OCI-LY7 (cell line): ENCODE measurements around the gene PKHD1. TPM values are rescaled to one million over a fixed set of nuclear protein-coding genes. Genes with fewer than 3 reads are reported as not detected.
A peak's percentile ranks its signal among the peaks of the same experiment; 100 is the strongest.

Experiments used
- BruUV-seq: library from RNA; stranded (reverse); fragments of 400-500 nt; replicated peaks from 2 replicates; lab custom pipeline; 2021; lab: Mats Ljungman, UMichigan
- CTCF ChIA-PET: fragments of 300-600 bp; sonication (Branson Sonifier 250); formaldehyde crosslinking; loops from one replicate; lab custom pipeline; 2022; ENCODE audit warnings: antibody characterized with exemption; ENCODE audit not compliant: unreplicated experiment; lab: Charles Lee
- POLR2A ChIA-PET: fragments of 300-600 bp; sonication (Branson Sonifier 250); formaldehyde crosslinking; loops from one replicate; lab custom pipeline; 2022; ENCODE audit warnings: antibody characterized with exemption; lab: Charles Lee
- DNase-seq: peaks from one replicate; pipeline ENCODE4 v3.0.0-alpha.2; 2015; ENCODE audit warnings: low spot score
- H2AFZ ChIP-seq: fragments of 200-600 bp; sonication (generic), shearing (Covaris generic); 2 replicates; pipeline ENCODE4 v1.6.1; 2014; ENCODE audit warnings: mild to moderate bottlenecking, antibody characterized with exemption, low read length, moderate library complexity
- H3K27ac ChIP-seq: fragments of 200-600 bp; sonication (generic); 2 replicates; pipeline ENCODE4 v1.5.1; 2014; ENCODE audit warnings: mixed run types, low read depth, mild to moderate bottlenecking, moderate library complexity, low read length, inconsistent platforms; ENCODE audit not compliant: poor library complexity, severe bottlenecking
- H3K36me3 ChIP-seq: fragments of 200-600 bp; sonication (generic); 2 replicates; pipeline ENCODE4 v1.6.1; 2014; ENCODE audit warnings: mild to moderate bottlenecking, antibody characterized with exemption, low read length, moderate library complexity, mixed read lengths; ENCODE audit not compliant: insufficient read depth
- H3K4me1 ChIP-seq: fragments of 200-600 bp; sonication (generic); 2 replicates; pipeline ENCODE4 v1.5.1; 2014; ENCODE audit warnings: mild to moderate bottlenecking, low read length; ENCODE audit not compliant: insufficient read depth, poor library complexity, severe bottlenecking
- H3K4me2 ChIP-seq: fragments of 200-600 bp; sonication (generic); 2 replicates; pipeline ENCODE4 v1.6.1; 2014; ENCODE audit warnings: mild to moderate bottlenecking, low read length
- H3K4me3 ChIP-seq: fragments of 200-600 bp; sonication (generic); 2 replicates; pipeline ENCODE4 v1.5.1; 2014; ENCODE audit warnings: mild to moderate bottlenecking, low read depth, low read length; ENCODE audit not compliant: poor library complexity, severe bottlenecking
- H3K79me2 ChIP-seq: fragments of 200-600 bp; sonication (generic); 2 replicates; pipeline ENCODE4 v1.6.1; 2016; ENCODE audit warnings: low read depth, mild to moderate bottlenecking, low read length, moderate library complexity, mixed read lengths; ENCODE audit not compliant: insufficient read depth
- H3K9me2 ChIP-seq: fragments of 200-600 bp; sonication (generic); 2 replicates; pipeline ENCODE4 v1.6.1; 2016; ENCODE audit warnings: mild to moderate bottlenecking, low read length, mixed read lengths; ENCODE audit not compliant: insufficient read depth
- H3K9me3 ChIP-seq: fragments of 200-600 bp; sonication (generic); 2 replicates; pipeline ENCODE4 v1.6.1; 2014; ENCODE audit warnings: mild to moderate bottlenecking, mixed run types, low read length, mixed read lengths
- H4K20me1 ChIP-seq: fragments of 200-600 bp; sonication (generic); 2 replicates; pipeline ENCODE4 v1.6.1; 2014; ENCODE audit warnings: mild to moderate bottlenecking, antibody characterized with exemption, low read length, moderate library complexity, mixed read lengths; ENCODE audit not compliant: insufficient read depth
- CTCF ChIP-seq: fragments of 200-600 bp; sonication (generic); conservative IDR thresholded peaks from 2 replicates; pipeline ENCODE4 v1.5.1; 2014; ENCODE audit warnings: mild to moderate bottlenecking, antibody characterized with exemption, low read length, moderate library complexity, mixed read lengths
- EZH2phosphoT487 ChIP-seq: fragments of 200-600 bp; sonication (generic); IDR thresholded peaks from 2 replicates; pipeline ENCODE4 v1.6.1; 2018; ENCODE audit warnings: low read depth, borderline replicate concordance, mild to moderate bottlenecking, mixed run types, antibody characterized with exemption, low read length, moderate library complexity, mixed read lengths
- intact Hi-C: fragments of 100-400 bp; cut with micrococcal nuclease; formaldehyde crosslinking; loops from one replicate; pipeline ENCODE4 v1.10.0; 2022; ENCODE audit not compliant: unreplicated experiment
- total RNA-seq, 2 experiments: library from RNA; depleted of rRNA in 1 of 2; stranded (reverse); fragments of >200 nt in 1 of 2; shearing (Covaris generic) in 1 of 2; gene quantifications; 2 replicates each; pipeline ENCODE4 v1.2.3, GENCODE V29; 2014 to 2022

The PKHD1 gene
- total RNA-seq, 2 experiments from 2014 or later, result not detected

DNA sequence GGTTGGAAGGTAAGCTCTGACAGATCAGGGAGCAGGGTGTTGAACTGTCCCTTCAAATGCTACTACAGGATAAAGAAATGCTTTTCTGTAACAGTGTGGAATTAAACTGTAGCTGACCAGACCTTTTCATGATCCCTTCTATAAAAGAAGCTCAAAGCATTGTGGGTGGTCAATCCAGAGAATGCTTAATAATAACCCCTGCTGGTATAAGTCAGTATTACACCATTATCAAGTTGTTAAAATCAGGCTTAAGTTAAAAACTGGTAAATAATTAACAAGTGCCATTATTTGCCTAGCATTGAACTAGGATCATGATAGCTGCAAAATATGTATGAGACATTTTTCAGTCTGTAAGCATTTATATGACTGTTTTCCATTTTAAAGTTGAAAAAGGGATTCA, 468.9 kb downstream of the PKHD1 start:
- Histone ChIP-seq H3K36me3 (no peaks in the 10 kb centered on the region), H3K9me3 (no peaks in the 10 kb centered on the region), H3K4me3 (no peak overlapping the region), H3K9me2 (no peaks in the 10 kb centered on the region), H3K79me2 (no peaks in the 10 kb centered on the region), H3K27ac (no peak overlapping the region), H4K20me1 (no peaks in the 10 kb centered on the region), H2AFZ (no peak overlapping the region), H3K4me2 (no peak overlapping the region), H3K4me1 (no peaks in the 10 kb centered on the region)
- peak; percentile 22 for DNase-seq
- TF ChIP-seq EZH2phosphoT487 (no peak), CTCF (peak; percentile 72)
- BruUV-seq, result no TSS peak
- intact Hi-C loops, result no loop called here
- POLR2A ChIA-PET, result interaction anchor here (0.9 to 1.2 kb wide), 2 partner anchors 9 to 25 kb away, joined by 3 to 4 read pairs; no protein-coding TSS in a partner anchor
- CTCF ChIA-PET, result no interaction called here

GRCh38 chr6:51617751-51618150, 469.7 kb downstream of the PKHD1 start:
- Histone ChIP-seq H3K4me3 (no peak overlapping the region), H3K4me1 (no peaks in the 10 kb centered on the region), H3K9me2 (no peaks in the 10 kb centered on the region), H3K36me3 (no peaks in the 10 kb centered on the region), H4K20me1 (no peaks in the 10 kb centered on the region), H3K27ac (no peak overlapping the region), H3K4me2 (no peak overlapping the region), H3K79me2 (no peaks in the 10 kb centered on the region), H3K9me3 (no peaks in the 10 kb centered on the region), H2AFZ (no peak overlapping the region)
- intact Hi-C loops, result no loop called here
- no peak for DNase-seq
- ChIA-PET POLR2A (no interaction called here), CTCF (no interaction called here)
- no peak for TF ChIP-seq EZH2phosphoT487
- no peak for TF ChIP-seq CTCF
- no TSS peak for BruUV-seq

DNA sequence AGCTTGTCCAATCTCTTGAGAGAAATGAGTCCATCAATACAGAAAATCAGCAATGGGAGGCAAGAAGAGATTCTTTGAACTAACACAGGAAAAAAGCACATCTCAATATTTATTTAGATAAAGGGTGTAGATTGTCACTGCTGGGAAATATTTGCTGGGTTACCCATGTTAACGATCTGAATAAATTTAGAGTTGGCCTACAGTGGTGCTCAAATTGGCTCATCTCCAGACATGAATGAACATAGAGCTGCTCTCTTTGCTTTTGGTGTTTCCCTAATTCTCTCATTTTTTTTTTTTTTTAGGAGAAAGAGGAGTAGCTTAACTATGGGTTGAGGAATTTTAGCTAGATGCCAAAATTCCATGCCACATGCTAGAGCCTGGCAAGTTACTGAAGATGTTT, 471.2 kb downstream of the PKHD1 start:
- H3K27ac ChIP-seq, result no peak overlapping the region
- POLR2A ChIA-PET, result interaction anchor here (0.6 to 1.1 kb wide), 4 partner anchors 9 to 80 kb away, joined by 3 to 4 read pairs (median 3); no protein-coding TSS in a partner anchor
- TF ChIP-seq EZH2phosphoT487 (no peak), CTCF (no peak)
- H3K9me2 ChIP-seq, result no peaks in the 10 kb centered on the region
- no peaks in the 10 kb centered on the region for H3K79me2 ChIP-seq
- DNase-seq, result no peak
- no peak overlapping the region for H3K4me3 ChIP-seq
- H3K9me3 ChIP-seq, result no peaks in the 10 kb centered on the region
- no peaks in the 10 kb centered on the region for H3K4me1 ChIP-seq
- no peak overlapping the region for H3K4me2 ChIP-seq
- no peaks in the 10 kb centered on the region for H3K36me3 ChIP-seq
- no peaks in the 10 kb centered on the region for H4K20me1 ChIP-seq
- CTCF ChIA-PET, result no interaction called here
- H2AFZ ChIP-seq, result no peak overlapping the region
- no TSS peak for BruUV-seq
- intact Hi-C loops, result no loop called here
